WTC11 (cell line): ENCODE measurements around the gene HOMER3. TPM values are rescaled to one million over a fixed set of nuclear protein-coding genes. Genes with fewer than 3 reads are reported as not detected.
A peak's percentile ranks its signal among the peaks of the same experiment; 100 is the strongest.

ENCODE experiments used
- ATAC-seq: fragments of 200-7000 bp; cut with Tn5 transposase; 2 replicates; pipeline ENCODE4 v1.10.0; 2021; ENCODE audit warnings: mild to moderate bottlenecking, moderate library complexity
- CTCF ChIA-PET: fragments of 300-600 bp; sonication (Branson Sonifier 250); formaldehyde crosslinking; loops from one replicate; lab custom pipeline; 2021; ENCODE audit warnings: antibody characterized with exemption; lab: Charles Lee
- POLR2A ChIA-PET: fragments of 350-600 bp; sonication (Branson Sonifier 250); formaldehyde crosslinking; loops from one replicate; lab custom pipeline; 2021; ENCODE audit warnings: antibody characterized with exemption; lab: Charles Lee
- DNase-seq: peaks from one replicate; pipeline ENCODE4 v3.0.0; 2021; ENCODE audit warnings: low spot score
- H3K27ac Mint-ChIP-seq: 2 replicates; pipeline ENCODE4 v1.8.0; 2021; ENCODE audit warnings: mixed read lengths
- H3K27me3 Mint-ChIP-seq: 2 replicates; pipeline ENCODE4 v1.8.0; 2021; ENCODE audit warnings: low read depth, mild to moderate bottlenecking, moderate library complexity, mixed read lengths
- H3K36me3 Mint-ChIP-seq: 2 replicates; pipeline ENCODE4 v1.8.0; 2021; ENCODE audit warnings: mixed read lengths
- H3K4me1 Mint-ChIP-seq: 2 replicates; pipeline ENCODE4 v1.8.0; 2022; ENCODE audit warnings: mixed read lengths
- H3K4me3 Mint-ChIP-seq: 2 replicates; pipeline ENCODE4 v1.8.0; 2021; ENCODE audit warnings: mild to moderate bottlenecking, moderate library complexity, mixed read lengths
- H3K9me3 Mint-ChIP-seq: 2 replicates; pipeline ENCODE4 v1.8.0; 2021; ENCODE audit warnings: mixed read lengths
- EMX1 ChIP-seq: fragments of 250-450 bp; sonication (Bioruptor Pico); IDR thresholded peaks from 2 replicates; pipeline ENCODE4 v1.8.0; 2021; ENCODE audit warnings: mild to moderate bottlenecking
- ESRRA ChIP-seq: sonication (generic); formaldehyde crosslinking; IDR thresholded peaks from 2 replicates; pipeline ENCODE4 v1.8.1; 2022; ENCODE audit warnings: mild to moderate bottlenecking, missing genetic modification reagents, borderline replicate concordance
- FOXJ3 ChIP-seq: sonication (generic); formaldehyde crosslinking; IDR thresholded peaks from 2 replicates; pipeline ENCODE4 v1.9.0; 2021; ENCODE audit warnings: missing genetic modification reagents, mild to moderate bottlenecking, borderline replicate concordance
- FOXK1 ChIP-seq: sonication (generic); formaldehyde crosslinking; IDR thresholded peaks from 2 replicates; pipeline ENCODE4 v1.8.0; 2022; ENCODE audit warnings: mild to moderate bottlenecking, moderate library complexity, missing genetic modification reagents
- GRHL2 ChIP-seq: fragments of 250-450 bp; sonication (Bioruptor Pico); IDR thresholded peaks from 2 replicates; pipeline ENCODE4 v1.8.0; 2022; ENCODE audit warnings: mild to moderate bottlenecking, moderate library complexity; ENCODE audit not compliant: insufficient replicate concordance, severe bottlenecking
- GTF2I ChIP-seq: fragments of 250-450 bp; sonication (Bioruptor Pico); conservative IDR thresholded peaks from 2 replicates; pipeline ENCODE4 v1.4.0; 2021; ENCODE audit warnings: mild to moderate bottlenecking
- JAZF1 ChIP-seq: fragments of 250-450 bp; sonication (Bioruptor Pico); IDR thresholded peaks from 2 replicates; pipeline ENCODE4 v1.9.0; 2021; ENCODE audit warnings: moderate library complexity, mild to moderate bottlenecking, inconsistent platforms
- JUN ChIP-seq: sonication (generic); formaldehyde crosslinking; IDR thresholded peaks from 2 replicates; pipeline ENCODE4 v1.8.0; 2023; ENCODE audit warnings: mild to moderate bottlenecking, missing genetic modification reagents
- KAT7 ChIP-seq: sonication (generic); formaldehyde crosslinking; IDR thresholded peaks from 2 replicates; pipeline ENCODE4 v1.8.1; 2023; ENCODE audit warnings: missing genetic modification reagents, mild to moderate bottlenecking, borderline replicate concordance
- MYBL2 ChIP-seq: sonication (generic); formaldehyde crosslinking; IDR thresholded peaks from 2 replicates; pipeline ENCODE4 v1.8.1; 2023; ENCODE audit warnings: mild to moderate bottlenecking, moderate library complexity, missing genetic modification reagents
- NFYB ChIP-seq: sonication (generic); formaldehyde crosslinking; conservative IDR thresholded peaks from 2 replicates; pipeline ENCODE4 v1.8.0; 2022; ENCODE audit warnings: low read depth, missing genetic modification reagents
- PRRX2 ChIP-seq: fragments of 250-450 bp; sonication (Bioruptor Pico); IDR thresholded peaks from 2 replicates; pipeline ENCODE4 v1.8.0; 2021; ENCODE audit warnings: mild to moderate bottlenecking
- SMAD4 ChIP-seq: sonication (generic); formaldehyde crosslinking; IDR thresholded peaks from 2 replicates; pipeline ENCODE4 v1.8.0; 2022; ENCODE audit warnings: mild to moderate bottlenecking, missing genetic modification reagents
- SP1 ChIP-seq: sonication (generic); formaldehyde crosslinking; conservative IDR thresholded peaks from 2 replicates; pipeline ENCODE4 v1.8.1; 2022; ENCODE audit warnings: missing genetic modification reagents
- ZNF138 ChIP-seq: sonication (generic); formaldehyde crosslinking; conservative IDR thresholded peaks from 2 replicates; pipeline ENCODE4 v1.8.1; 2022; ENCODE audit warnings: mild to moderate bottlenecking, moderate library complexity, missing genetic modification reagents
- ZNF263 ChIP-seq: sonication (generic); formaldehyde crosslinking; IDR thresholded peaks from 2 replicates; pipeline ENCODE4 v1.8.1; 2022; ENCODE audit warnings: low read depth, mild to moderate bottlenecking, moderate library complexity, missing genetic modification reagents
- ZNF423 ChIP-seq: fragments of 250-450 bp; sonication (Bioruptor Pico); IDR thresholded peaks from 2 replicates; pipeline ENCODE4 v2.1.2; 2022; ENCODE audit warnings: mild to moderate bottlenecking, moderate library complexity
- total RNA-seq: library from RNA; stranded (reverse); gene quantifications from 3 replicates; pipeline ENCODE4 v1.2.3, GENCODE V29; 2021
- TF ChIP-seq, protein P1 (sequence below): fragments of 200-600 bp; IDR thresholded peaks from 2 replicates; pipeline ENCODE4 v1.8.0; 2022; ENCODE audit warnings: antibody characterized with exemption
- TF ChIP-seq, protein P2 (sequence below): sonication (generic); formaldehyde crosslinking; IDR thresholded peaks from 2 replicates; pipeline ENCODE4 v1.8.1; 2023; ENCODE audit warnings: mild to moderate bottlenecking, missing genetic modification reagents
- TF ChIP-seq, protein P3 (sequence below): sonication (generic); formaldehyde crosslinking; IDR thresholded peaks from 2 replicates; pipeline ENCODE4 v1.8.1; 2023; ENCODE audit warnings: mild to moderate bottlenecking, missing genetic modification reagents, moderate library complexity
- TF ChIP-seq, protein P4 (sequence below): sonication (generic); formaldehyde crosslinking; IDR thresholded peaks from 2 replicates; pipeline ENCODE4 v1.8.1; 2023; ENCODE audit warnings: mild to moderate bottlenecking, missing genetic modification reagents, borderline replicate concordance
- TF ChIP-seq, protein P5 (sequence below): sonication (generic); formaldehyde crosslinking; IDR thresholded peaks from 2 replicates; pipeline ENCODE4 v1.8.1; 2022; ENCODE audit warnings: low read depth, missing genetic modification reagents, borderline replicate concordance
- TF ChIP-seq, protein P6 (sequence below): sonication (generic); formaldehyde crosslinking; IDR thresholded peaks from 2 replicates; pipeline ENCODE4 v1.8.1; 2022; ENCODE audit warnings: mild to moderate bottlenecking, missing genetic modification reagents, moderate library complexity, borderline replicate concordance

The HOMER3 gene
- total RNA-seq, 1 experiment from 2014 or later = 28.2 TPM

DNA sequence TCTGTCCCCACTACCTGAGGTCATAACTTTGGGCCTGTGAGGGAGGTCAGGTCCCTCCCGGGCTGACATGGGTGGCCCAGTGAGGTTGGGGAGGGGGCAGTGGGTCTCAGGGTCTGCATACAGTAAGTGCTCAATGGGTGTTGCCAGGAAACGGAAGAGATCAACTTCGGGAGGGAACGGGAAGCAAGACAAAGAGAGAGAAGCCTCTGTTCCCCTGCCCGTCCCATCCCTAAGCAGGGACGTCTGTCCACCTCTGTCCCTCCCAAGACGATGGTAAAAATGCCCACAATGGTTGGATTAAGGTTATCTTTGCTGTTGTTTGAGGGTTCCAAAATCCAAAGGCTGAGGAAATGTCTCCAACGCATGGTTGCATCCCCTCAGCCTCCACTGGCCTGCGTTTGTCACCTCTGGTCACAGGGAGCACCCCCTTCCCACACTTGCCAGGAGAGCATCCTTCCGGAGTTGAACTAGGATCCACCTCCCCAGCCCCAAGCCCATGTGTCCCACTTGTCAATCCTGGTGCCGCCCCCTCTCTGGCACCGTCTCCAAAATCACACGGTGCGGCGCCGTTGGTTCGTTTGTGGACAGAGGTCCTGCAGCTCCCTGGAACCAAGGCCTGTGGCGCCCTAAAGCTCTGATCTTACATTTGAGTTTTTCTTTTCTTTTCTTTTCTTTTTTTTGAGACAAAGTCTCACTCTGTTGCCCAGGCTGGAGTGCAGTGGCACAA, 774 bp upstream of the HOMER3 start:
- CTCF ChIA-PET = interaction anchor here (0.7 to 1.4 kb wide), 3 partner anchors 15 to 45 kb away, joined by 4 to 7 read pairs (median 7); partner anchors contain the start of genes COPE and DDX49

DNA sequence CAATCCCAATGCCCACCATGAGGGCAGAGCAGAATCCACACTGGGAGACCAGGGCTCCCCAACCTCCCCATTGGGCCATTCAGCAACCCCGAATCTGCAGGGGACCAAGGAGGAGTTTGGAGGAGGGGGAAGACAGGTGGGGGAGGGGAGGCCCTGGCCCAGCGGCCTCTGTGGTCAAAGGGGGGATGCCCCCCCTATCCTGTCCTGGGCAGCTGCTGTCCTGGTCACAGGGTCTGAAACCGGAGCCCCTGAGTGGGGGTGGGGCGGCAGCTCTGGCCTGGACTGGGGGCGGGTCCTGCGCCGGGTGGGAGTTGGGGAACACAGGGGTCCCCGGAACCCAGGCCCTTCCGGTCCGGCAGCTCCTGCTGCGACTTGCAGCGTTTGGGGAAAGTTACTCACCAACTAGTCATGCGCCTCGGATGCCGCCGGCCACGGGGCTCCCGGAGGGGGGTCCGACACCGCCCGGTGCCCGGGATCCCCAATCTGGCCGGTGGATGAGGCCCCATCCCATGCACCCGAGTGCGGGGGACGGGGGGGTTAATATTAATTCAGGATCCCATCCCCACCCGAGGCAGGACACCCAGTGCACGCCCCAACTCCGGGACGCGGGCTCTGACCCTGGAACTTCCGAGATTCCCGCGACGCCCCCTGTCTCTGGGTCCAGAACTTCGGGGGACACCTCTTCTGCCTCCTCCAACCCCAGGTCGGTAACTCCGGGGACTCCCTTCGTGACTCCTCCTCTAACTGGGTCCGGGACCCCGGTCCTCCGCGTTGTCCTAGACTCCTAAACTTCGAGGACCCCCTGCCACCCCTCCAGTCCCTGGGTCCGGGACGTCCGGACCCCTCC, 872 bp downstream of the HOMER3 start:
- peaks cover 30% of the 10 kb centered on the region for H3K27me3 Mint-ChIP-seq
- no peaks in the 10 kb centered on the region for H3K9me3 Mint-ChIP-seq
- H3K4me1 Mint-ChIP-seq = peaks cover 24% of the 10 kb centered on the region
- peak; percentile 66 for ATAC-seq
- ChIA-PET POLR2A (interaction anchor here (0.6 to 1.3 kb wide), 2 partner anchors 21 to 350 kb away, joined by 3 to 7 read pairs; partner anchors contain the start of genes COPE and DDX49), CTCF (interaction anchor here (0.9 to 2.3 kb wide), 7 partner anchors 11 to 56 kb away, joined by 3 to 13 read pairs (median 5); partner anchors contain the start of genes CERS1, COPE and DDX49)
- peaks cover 7% of the 10 kb centered on the region for H3K36me3 Mint-ChIP-seq
- no peak overlapping the region for H3K27ac Mint-ChIP-seq
- DNase-seq = peak; percentile 80
- H3K4me3 Mint-ChIP-seq = peak overlapping the region; percentile 82
- TF ChIP-seq SP1 (CRISPR knock-in tag) (peak; percentile 74; the same call in 1 of the 2 replicates), ZNF263 (CRISPR knock-in tag) (peak; percentile 66; the same call in 1 of the 2 replicates), GRHL2 (no peak), FOXK1 (CRISPR knock-in tag) (0 out of 2 replicates have a peak, but pooled peaks have one; percentile 20), MYBL2 (CRISPR knock-in tag) (0 out of 2 replicates have a peak, but pooled peaks have one; percentile 20), NFYB (CRISPR knock-in tag) (no peak)
- TF ChIP-seq, protein P1, sequence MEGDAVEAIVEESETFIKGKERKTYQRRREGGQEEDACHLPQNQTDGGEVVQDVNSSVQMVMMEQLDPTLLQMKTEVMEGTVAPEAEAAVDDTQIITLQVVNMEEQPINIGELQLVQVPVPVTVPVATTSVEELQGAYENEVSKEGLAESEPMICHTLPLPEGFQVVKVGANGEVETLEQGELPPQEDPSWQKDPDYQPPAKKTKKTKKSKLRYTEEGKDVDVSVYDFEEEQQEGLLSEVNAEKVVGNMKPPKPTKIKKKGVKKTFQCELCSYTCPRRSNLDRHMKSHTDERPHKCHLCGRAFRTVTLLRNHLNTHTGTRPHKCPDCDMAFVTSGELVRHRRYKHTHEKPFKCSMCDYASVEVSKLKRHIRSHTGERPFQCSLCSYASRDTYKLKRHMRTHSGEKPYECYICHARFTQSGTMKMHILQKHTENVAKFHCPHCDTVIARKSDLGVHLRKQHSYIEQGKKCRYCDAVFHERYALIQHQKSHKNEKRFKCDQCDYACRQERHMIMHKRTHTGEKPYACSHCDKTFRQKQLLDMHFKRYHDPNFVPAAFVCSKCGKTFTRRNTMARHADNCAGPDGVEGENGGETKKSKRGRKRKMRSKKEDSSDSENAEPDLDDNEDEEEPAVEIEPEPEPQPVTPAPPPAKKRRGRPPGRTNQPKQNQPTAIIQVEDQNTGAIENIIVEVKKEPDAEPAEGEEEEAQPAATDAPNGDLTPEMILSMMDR = no peak
- TF ChIP-seq, protein P2, sequence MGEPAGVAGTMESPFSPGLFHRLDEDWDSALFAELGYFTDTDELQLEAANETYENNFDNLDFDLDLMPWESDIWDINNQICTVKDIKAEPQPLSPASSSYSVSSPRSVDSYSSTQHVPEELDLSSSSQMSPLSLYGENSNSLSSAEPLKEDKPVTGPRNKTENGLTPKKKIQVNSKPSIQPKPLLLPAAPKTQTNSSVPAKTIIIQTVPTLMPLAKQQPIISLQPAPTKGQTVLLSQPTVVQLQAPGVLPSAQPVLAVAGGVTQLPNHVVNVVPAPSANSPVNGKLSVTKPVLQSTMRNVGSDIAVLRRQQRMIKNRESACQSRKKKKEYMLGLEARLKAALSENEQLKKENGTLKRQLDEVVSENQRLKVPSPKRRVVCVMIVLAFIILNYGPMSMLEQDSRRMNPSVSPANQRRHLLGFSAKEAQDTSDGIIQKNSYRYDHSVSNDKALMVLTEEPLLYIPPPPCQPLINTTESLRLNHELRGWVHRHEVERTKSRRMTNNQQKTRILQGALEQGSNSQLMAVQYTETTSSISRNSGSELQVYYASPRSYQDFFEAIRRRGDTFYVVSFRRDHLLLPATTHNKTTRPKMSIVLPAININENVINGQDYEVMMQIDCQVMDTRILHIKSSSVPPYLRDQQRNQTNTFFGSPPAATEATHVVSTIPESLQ (CRISPR knock-in tag) = no peak
- TF ChIP-seq, protein P3, sequence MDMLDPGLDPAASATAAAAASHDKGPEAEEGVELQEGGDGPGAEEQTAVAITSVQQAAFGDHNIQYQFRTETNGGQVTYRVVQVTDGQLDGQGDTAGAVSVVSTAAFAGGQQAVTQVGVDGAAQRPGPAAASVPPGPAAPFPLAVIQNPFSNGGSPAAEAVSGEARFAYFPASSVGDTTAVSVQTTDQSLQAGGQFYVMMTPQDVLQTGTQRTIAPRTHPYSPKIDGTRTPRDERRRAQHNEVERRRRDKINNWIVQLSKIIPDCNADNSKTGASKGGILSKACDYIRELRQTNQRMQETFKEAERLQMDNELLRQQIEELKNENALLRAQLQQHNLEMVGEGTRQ (CRISPR knock-in tag) = peak; percentile 63

More for the DNA sequence above, 774 bp upstream of the HOMER3 start:
- peaks cover 34% of the 10 kb centered on the region for H3K27me3 Mint-ChIP-seq
- no peak for ATAC-seq
- DNase-seq = peak; percentile 44
- peaks cover 24% of the 10 kb centered on the region for H3K4me1 Mint-ChIP-seq
- POLR2A ChIA-PET = no interaction called here
- no peaks in the 10 kb centered on the region for H3K9me3 Mint-ChIP-seq
- peak overlapping the region; percentile 61 for H3K4me3 Mint-ChIP-seq
- no peak overlapping the region; the same call in 1 of the 2 replicates for H3K27ac Mint-ChIP-seq
- TF ChIP-seq JUN (CRISPR knock-in tag) (no peak), FOXJ3 (CRISPR knock-in tag) (no peak), PRRX2 (CRISPR knock-in tag) (no peak), KAT7 (CRISPR knock-in tag) (no peak), GTF2I (CRISPR knock-in tag) (no peak), ZNF138 (CRISPR knock-in tag) (no peak), ESRRA (CRISPR knock-in tag) (no peak), SMAD4 (CRISPR knock-in tag) (no peak), ZNF423 (CRISPR knock-in tag) (no peak), JAZF1 (no peak), EMX1 (CRISPR knock-in tag) (no peak)
- TF ChIP-seq, protein P4, sequence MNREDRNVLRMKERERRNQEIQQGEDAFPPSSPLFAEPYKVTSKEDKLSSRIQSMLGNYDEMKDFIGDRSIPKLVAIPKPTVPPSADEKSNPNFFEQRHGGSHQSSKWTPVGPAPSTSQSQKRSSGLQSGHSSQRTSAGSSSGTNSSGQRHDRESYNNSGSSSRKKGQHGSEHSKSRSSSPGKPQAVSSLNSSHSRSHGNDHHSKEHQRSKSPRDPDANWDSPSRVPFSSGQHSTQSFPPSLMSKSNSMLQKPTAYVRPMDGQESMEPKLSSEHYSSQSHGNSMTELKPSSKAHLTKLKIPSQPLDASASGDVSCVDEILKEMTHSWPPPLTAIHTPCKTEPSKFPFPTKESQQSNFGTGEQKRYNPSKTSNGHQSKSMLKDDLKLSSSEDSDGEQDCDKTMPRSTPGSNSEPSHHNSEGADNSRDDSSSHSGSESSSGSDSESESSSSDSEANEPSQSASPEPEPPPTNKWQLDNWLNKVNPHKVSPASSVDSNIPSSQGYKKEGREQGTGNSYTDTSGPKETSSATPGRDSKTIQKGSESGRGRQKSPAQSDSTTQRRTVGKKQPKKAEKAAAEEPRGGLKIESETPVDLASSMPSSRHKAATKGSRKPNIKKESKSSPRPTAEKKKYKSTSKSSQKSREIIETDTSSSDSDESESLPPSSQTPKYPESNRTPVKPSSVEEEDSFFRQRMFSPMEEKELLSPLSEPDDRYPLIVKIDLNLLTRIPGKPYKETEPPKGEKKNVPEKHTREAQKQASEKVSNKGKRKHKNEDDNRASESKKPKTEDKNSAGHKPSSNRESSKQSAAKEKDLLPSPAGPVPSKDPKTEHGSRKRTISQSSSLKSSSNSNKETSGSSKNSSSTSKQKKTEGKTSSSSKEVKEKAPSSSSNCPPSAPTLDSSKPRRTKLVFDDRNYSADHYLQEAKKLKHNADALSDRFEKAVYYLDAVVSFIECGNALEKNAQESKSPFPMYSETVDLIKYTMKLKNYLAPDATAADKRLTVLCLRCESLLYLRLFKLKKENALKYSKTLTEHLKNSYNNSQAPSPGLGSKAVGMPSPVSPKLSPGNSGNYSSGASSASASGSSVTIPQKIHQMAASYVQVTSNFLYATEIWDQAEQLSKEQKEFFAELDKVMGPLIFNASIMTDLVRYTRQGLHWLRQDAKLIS (CRISPR knock-in tag) = no peak
- TF ChIP-seq, protein P5, sequence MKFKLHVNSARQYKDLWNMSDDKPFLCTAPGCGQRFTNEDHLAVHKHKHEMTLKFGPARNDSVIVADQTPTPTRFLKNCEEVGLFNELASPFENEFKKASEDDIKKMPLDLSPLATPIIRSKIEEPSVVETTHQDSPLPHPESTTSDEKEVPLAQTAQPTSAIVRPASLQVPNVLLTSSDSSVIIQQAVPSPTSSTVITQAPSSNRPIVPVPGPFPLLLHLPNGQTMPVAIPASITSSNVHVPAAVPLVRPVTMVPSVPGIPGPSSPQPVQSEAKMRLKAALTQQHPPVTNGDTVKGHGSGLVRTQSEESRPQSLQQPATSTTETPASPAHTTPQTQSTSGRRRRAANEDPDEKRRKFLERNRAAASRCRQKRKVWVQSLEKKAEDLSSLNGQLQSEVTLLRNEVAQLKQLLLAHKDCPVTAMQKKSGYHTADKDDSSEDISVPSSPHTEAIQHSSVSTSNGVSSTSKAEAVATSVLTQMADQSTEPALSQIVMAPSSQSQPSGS (CRISPR knock-in tag) = no peak
- TF ChIP-seq, protein P6, sequence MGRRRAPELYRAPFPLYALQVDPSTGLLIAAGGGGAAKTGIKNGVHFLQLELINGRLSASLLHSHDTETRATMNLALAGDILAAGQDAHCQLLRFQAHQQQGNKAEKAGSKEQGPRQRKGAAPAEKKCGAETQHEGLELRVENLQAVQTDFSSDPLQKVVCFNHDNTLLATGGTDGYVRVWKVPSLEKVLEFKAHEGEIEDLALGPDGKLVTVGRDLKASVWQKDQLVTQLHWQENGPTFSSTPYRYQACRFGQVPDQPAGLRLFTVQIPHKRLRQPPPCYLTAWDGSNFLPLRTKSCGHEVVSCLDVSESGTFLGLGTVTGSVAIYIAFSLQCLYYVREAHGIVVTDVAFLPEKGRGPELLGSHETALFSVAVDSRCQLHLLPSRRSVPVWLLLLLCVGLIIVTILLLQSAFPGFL (CRISPR knock-in tag) = no peak
- H3K36me3 Mint-ChIP-seq = peaks cover 7% of the 10 kb centered on the region
